Neural progenitor cell (in vitro differentiated cells): ENCODE measurements around the gene LILRA6. TPM values are rescaled to one million over a fixed set of nuclear protein-coding genes. Genes with fewer than 3 reads are reported as not detected.

Experiments used
- DNase-seq: peaks from one replicate; pipeline ENCODE4 v3.0.0-alpha.2; 2016; ENCODE audit warnings: low spot score
- H2AFZ ChIP-seq: fragments of 200-600 bp; sonication (generic); replicated peaks from 2 replicates; pipeline ENCODE4 v1.6.1; 2016; ENCODE audit warnings: antibody characterized with exemption
- H3F3A ChIP-seq: fragments of 200-600 bp; sonication (generic); 2 replicates; pipeline ENCODE4 v1.6.1; 2016; ENCODE audit warnings: antibody characterized with exemption, low read depth
- H3K27ac ChIP-seq: fragments of 200-600 bp; sonication (generic); 2 replicates; pipeline ENCODE4 v1.5.1; 2016; ENCODE audit warnings: mild to moderate bottlenecking
- H3K27me3 ChIP-seq: fragments of 200-600 bp; sonication (generic); 2 replicates; pipeline ENCODE4 v1.6.1; 2016; ENCODE audit warnings: mild to moderate bottlenecking, moderate library complexity
- H3K36me3 ChIP-seq: fragments of 200-600 bp; sonication (generic); 2 replicates; pipeline ENCODE4 v1.5.1; 2016
- H3K4me1 ChIP-seq: fragments of 200-600 bp; sonication (generic); 2 replicates; pipeline ENCODE4 v1.6.1; 2016; ENCODE audit warnings: mixed run types
- H3K4me2 ChIP-seq: fragments of 200-600 bp; sonication (generic); 2 replicates; pipeline ENCODE4 v1.6.1; 2016
- H3K4me3 ChIP-seq: fragments of 200-600 bp; sonication (generic); 2 replicates; pipeline ENCODE4 v1.5.1; 2016
- H3K79me2 ChIP-seq: fragments of 200-600 bp; sonication (generic); 2 replicates; pipeline ENCODE4 v1.6.1; 2016; ENCODE audit warnings: low read depth
- H3K9ac ChIP-seq: fragments of 200-600 bp; sonication (generic); 2 replicates; pipeline ENCODE4 v1.6.1; 2016
- H3K9me3 ChIP-seq: fragments of 200-600 bp; sonication (generic); 2 replicates; pipeline ENCODE4 v1.5.1; 2016; ENCODE audit warnings: low read depth
- H4K20me1 ChIP-seq: fragments of 200-600 bp; sonication (generic); 2 replicates; pipeline ENCODE4 v1.6.1; 2016; ENCODE audit warnings: low read depth
- H3K27ac Mint-ChIP-seq: 3 replicates; pipeline ENCODE4 v1.8.0; 2021; ENCODE audit warnings: mixed read lengths
- H3K27me3 Mint-ChIP-seq: 2 replicates; pipeline ENCODE4 v1.8.0; 2022; ENCODE audit warnings: low read depth, mild to moderate bottlenecking, inconsistent platforms, moderate library complexity, mixed read lengths; ENCODE audit not compliant: insufficient read depth
- H3K36me3 Mint-ChIP-seq: 3 replicates; pipeline ENCODE4 v1.8.0; 2021; ENCODE audit warnings: mixed read lengths
- H3K4me1 Mint-ChIP-seq: 3 replicates; pipeline ENCODE4 v1.8.0; 2021; ENCODE audit warnings: mixed read lengths
- H3K4me3 Mint-ChIP-seq: 3 replicates; pipeline ENCODE4 v1.8.0; 2021; ENCODE audit warnings: mild to moderate bottlenecking, moderate library complexity, mixed read lengths
- H3K9me3 Mint-ChIP-seq: 3 replicates; pipeline ENCODE4 v1.8.0; 2020; ENCODE audit warnings: mixed read lengths
- EZH2 ChIP-seq: fragments of 200-600 bp; sonication (generic); IDR thresholded peaks from 2 replicates; pipeline ENCODE4 v1.6.1; 2017; ENCODE audit warnings: antibody characterized with exemption, mild to moderate bottlenecking, moderate library complexity
- EZH2phosphoT487 ChIP-seq: fragments of 200-600 bp; sonication (generic); IDR thresholded peaks from 2 replicates; pipeline ENCODE4 v1.6.1; 2017; ENCODE audit warnings: antibody characterized with exemption
- total RNA-seq: library from RNA; depleted of rRNA; stranded (reverse); fragments of >200 nt; gene quantifications from 2 replicates; pipeline ENCODE4 v1.2.3, GENCODE V29; 2015; ENCODE audit warnings: low replicate concordance
- TF ChIP-seq, protein P1 (sequence below): fragments of 200-600 bp; sonication (generic); IDR thresholded peaks from 2 replicates; pipeline ENCODE4 v1.5.1; 2017; ENCODE audit warnings: antibody characterized with exemption, mild to moderate bottlenecking

Gene LILRA6
- total RNA-seq, 1 donor from 2014 or later: not detected

DNA sequence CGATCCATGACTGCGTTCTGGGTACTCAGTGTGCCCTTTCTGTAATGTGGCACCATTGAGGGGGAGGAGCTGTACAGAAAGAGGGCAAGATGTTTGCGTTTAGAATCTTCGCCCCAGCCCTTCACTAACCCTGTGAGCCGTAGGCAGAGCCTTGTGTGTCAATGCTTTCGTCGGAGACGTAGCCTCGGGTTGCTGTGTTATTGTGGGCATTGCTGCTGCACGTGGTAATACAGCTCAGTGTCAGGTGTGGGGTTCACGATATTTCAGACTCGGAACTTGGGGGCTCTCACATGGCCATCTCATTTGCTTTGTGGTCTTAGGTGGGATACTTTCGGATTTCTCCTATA, 35.8 kb downstream of the LILRA6 start:
- no peaks in the 10 kb centered on the region for H3K9me3 ChIP-seq
- TF ChIP-seq, protein P1, sequence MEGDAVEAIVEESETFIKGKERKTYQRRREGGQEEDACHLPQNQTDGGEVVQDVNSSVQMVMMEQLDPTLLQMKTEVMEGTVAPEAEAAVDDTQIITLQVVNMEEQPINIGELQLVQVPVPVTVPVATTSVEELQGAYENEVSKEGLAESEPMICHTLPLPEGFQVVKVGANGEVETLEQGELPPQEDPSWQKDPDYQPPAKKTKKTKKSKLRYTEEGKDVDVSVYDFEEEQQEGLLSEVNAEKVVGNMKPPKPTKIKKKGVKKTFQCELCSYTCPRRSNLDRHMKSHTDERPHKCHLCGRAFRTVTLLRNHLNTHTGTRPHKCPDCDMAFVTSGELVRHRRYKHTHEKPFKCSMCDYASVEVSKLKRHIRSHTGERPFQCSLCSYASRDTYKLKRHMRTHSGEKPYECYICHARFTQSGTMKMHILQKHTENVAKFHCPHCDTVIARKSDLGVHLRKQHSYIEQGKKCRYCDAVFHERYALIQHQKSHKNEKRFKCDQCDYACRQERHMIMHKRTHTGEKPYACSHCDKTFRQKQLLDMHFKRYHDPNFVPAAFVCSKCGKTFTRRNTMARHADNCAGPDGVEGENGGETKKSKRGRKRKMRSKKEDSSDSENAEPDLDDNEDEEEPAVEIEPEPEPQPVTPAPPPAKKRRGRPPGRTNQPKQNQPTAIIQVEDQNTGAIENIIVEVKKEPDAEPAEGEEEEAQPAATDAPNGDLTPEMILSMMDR: no peak
- TF ChIP-seq EZH2phosphoT487: no peak
- no peak for TF ChIP-seq EZH2
- Mint-ChIP-seq H3K4me3 (no peak overlapping the region), H3K36me3 (peaks cover 35% of the 10 kb centered on the region), H3K4me1 (peaks cover 33% of the 10 kb centered on the region), H3K9me3 (no peaks in the 10 kb centered on the region), H3K27ac (no peak overlapping the region), H3K27me3 (peaks cover 4% of the 10 kb centered on the region)
- H3K4me2 ChIP-seq: no peak overlapping the region
- peaks cover 86% of the 10 kb centered on the region for H4K20me1 ChIP-seq
- no peaks in the 10 kb centered on the region for H3K27me3 ChIP-seq
- H3K4me3 ChIP-seq: no peak overlapping the region
- no peak overlapping the region for H3K9ac ChIP-seq
- peaks cover 12% of the 10 kb centered on the region for H3K36me3 ChIP-seq
- H3F3A ChIP-seq: peaks cover 54% of the 10 kb centered on the region
- peaks cover 52% of the 10 kb centered on the region for H3K79me2 ChIP-seq
- H2AFZ ChIP-seq: no peak overlapping the region
- H3K27ac ChIP-seq: no peak overlapping the region
- no peak for DNase-seq
- peaks cover 29% of the 10 kb centered on the region for H3K4me1 ChIP-seq

DNA sequence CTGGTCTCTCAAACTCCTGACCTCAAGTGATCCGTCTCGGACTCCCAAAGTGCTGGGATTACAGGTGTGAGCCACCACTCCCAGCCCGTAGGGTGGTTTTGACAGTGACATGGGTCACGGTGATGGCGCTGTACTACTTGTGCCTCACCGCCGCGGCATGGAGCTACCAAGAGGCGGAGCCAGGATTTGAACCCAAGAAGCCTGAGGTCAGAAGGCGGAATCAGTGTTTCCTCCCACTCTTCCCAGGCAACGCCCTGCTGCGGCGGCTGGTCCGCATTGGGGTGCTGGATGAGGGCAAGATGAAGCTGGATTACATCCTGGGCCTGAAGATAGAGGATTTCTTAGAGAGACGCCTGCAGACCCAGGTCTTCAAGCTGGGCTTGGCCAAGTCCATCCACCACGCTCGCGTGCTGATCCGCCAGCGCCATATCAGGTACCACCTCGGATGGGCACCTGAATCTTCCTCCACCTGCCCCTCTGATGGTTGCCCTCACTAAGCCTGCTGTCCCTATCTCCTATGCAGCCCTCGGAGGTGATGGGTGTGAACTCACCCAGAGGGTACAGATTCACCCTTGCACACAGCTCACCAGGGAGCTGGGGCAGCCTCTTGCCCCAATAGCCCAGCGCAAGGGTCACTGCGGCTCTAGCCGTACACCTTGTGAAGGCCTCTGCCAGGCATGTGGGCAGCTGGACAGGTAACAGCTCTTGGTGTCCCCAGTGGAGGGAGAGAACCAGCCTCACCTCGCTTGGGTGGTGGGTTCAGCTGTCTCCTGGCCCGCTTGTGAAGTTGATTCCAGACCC, 36.4 kb downstream of the LILRA6 start:
- H3F3A ChIP-seq: peaks cover 60% of the 10 kb centered on the region
- no peaks in the 10 kb centered on the region for H3K27me3 ChIP-seq
- H3K4me2 ChIP-seq: no peak overlapping the region
- H4K20me1 ChIP-seq: peaks cover 92% of the 10 kb centered on the region
- no peak overlapping the region for H3K9ac ChIP-seq
- Mint-ChIP-seq H3K27me3 (peaks cover 5% of the 10 kb centered on the region), H3K36me3 (peaks cover 34% of the 10 kb centered on the region), H3K4me3 (no peak overlapping the region), H3K27ac (no peak overlapping the region), H3K9me3 (no peaks in the 10 kb centered on the region), H3K4me1 (peaks cover 36% of the 10 kb centered on the region)
- TF ChIP-seq EZH2: no peak
- TF ChIP-seq, protein P1: no peak
- no peak for TF ChIP-seq EZH2phosphoT487
- peaks cover 58% of the 10 kb centered on the region for H3K79me2 ChIP-seq
- no peak overlapping the region for H3K4me3 ChIP-seq
- no peak overlapping the region for H3K27ac ChIP-seq
- peaks cover 33% of the 10 kb centered on the region for H3K4me1 ChIP-seq
- H3K9me3 ChIP-seq: no peaks in the 10 kb centered on the region
- H2AFZ ChIP-seq: no peak overlapping the region
- peaks cover 17% of the 10 kb centered on the region for H3K36me3 ChIP-seq
- DNase-seq: no peak

GRCh38 chr19:54204767-54205468, 37.7 kb downstream of the LILRA6 start:
- Mint-ChIP-seq H3K4me1 (peaks cover 39% of the 10 kb centered on the region), H3K27ac (no peak overlapping the region), H3K36me3 (peaks cover 35% of the 10 kb centered on the region), H3K9me3 (no peaks in the 10 kb centered on the region), H3K4me3 (no peak overlapping the region), H3K27me3 (peaks cover 7% of the 10 kb centered on the region)
- H3K27ac ChIP-seq: no peak overlapping the region
- H4K20me1 ChIP-seq: peaks cover 90% of the 10 kb centered on the region
- H3K79me2 ChIP-seq: peaks cover 64% of the 10 kb centered on the region
- H3K9me3 ChIP-seq: no peaks in the 10 kb centered on the region
- peak overlapping the region; percentile 97 for H3K4me2 ChIP-seq
- no peak overlapping the region for H3K4me3 ChIP-seq
- no peak for DNase-seq
- TF ChIP-seq EZH2: no peak
- TF ChIP-seq, protein P1: no peak
- no peak for TF ChIP-seq EZH2phosphoT487
- peaks cover 17% of the 10 kb centered on the region for H3K36me3 ChIP-seq
- H3K9ac ChIP-seq: peak overlapping the region; percentile 25
- H3K4me1 ChIP-seq: peaks cover 33% of the 10 kb centered on the region
- no peaks in the 10 kb centered on the region for H3K27me3 ChIP-seq
- peaks cover 71% of the 10 kb centered on the region for H3F3A ChIP-seq
- no peak overlapping the region for H2AFZ ChIP-seq
